Stimulated activated CD8-positive, alpha-beta memory T cell treated with anti-CD3 and anti-CD28 coated beads, Interleukin-4, amount 100 ng/mL, for 24 hours (primary cell): ENCODE measurements around the gene RHBDD1.

Experiments used
- DNase-seq: peaks from one replicate; pipeline ENCODE4 v3.0.0-alpha.2; 2020; ENCODE audit warnings: low read depth

Gene RHBDD1

DNA sequence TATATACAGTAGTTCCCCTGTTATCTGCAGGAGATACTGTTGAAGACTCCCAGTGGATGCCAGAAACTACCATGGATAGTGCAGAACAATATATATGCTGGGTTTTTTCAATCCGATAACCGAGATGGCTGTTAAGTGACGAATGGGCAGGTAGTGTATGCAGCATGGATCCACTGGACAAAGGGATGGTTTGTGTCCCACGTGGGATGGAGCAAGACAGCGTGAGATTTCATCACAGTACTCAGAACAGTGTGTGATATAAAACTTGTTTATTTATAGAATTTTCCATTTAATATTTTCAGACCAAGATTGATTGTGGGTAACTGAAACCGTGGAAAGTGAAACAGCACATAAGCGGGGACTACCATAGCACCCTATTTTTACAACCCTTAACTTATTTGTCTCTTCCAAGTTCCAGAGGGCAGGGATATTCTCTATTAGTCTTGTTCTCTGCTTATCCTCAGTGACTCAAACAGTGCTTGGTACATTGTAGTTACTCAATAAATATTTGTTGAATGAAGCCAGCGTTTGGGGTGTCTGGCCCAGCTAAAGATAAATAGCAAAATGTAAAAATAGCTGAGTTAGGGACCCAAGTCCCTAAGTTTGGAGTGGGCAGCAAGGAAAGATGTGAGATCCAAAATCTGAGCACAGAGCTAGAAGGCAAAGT is 50.0 kb downstream of the RHBDD1 start:
- no peak for DNase-seq

DNA sequence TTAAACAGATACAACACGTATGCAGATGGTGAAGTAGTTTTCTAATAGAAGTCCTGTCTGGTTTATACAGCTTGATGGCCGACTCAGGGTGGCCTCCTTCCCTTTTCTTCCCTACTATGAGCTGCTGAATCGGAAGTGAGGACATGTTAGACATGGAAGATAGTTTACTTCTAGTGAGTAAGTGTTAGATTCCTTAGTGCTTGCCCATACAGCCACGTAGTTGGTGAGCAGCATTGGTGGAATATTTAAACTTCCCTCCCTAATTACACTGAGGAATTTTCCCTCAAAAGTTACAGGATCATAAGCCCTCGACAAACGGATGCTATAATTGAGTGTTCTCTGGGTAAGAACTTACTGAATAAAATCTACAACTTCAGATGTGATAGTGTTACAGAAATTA is 52.1 kb downstream of the RHBDD1 start:
- DNase-seq, result no peak

DNA sequence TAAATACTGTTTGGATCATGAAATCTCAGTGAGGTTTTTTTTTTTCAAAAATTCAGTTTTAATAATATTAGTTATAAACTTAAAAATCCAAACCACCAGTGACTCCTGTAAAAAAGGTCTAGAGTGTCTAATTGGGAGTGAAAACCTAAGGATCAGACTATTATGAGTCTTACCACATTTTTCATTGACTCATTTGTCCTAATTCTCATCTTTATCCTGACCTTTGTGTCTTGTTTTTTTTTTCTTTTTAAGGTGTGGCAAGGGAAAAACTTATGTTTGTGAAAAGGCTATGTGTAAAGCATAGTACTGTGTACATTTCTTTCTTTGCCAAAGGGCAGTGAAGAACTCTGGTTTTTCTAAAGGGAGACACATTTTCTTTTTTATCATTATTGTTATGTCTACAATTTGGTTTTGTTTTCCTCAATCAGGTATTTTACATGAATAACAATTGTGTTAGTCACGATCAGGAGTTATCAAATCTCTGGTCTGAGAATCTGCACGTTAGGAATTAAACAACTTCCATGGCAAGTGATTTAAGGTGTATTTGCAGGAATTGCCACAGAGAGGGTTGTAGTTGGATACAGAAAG is 52.6 kb downstream of the RHBDD1 start:
- no peak for DNase-seq

DNA sequence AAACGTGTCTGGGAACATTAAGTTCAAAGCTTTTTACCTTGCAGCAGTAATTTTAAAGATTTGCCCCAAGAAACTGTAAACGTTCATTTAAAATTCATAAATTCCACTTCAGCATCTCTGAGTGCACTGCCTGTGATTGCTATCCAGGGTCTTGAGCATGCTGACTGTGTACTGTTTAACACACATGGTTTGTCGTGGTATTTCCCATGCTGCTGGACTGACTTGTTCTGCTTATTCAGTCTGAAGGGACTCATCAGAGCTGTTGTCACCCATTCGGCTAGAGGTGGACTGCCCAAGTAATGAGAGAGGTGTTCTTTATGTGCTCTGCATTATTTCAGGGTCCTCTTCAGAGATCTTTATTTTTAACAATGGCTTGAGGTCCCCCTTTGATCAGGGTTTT is 53.1 kb downstream of the RHBDD1 start:
- no peak for DNase-seq

DNA sequence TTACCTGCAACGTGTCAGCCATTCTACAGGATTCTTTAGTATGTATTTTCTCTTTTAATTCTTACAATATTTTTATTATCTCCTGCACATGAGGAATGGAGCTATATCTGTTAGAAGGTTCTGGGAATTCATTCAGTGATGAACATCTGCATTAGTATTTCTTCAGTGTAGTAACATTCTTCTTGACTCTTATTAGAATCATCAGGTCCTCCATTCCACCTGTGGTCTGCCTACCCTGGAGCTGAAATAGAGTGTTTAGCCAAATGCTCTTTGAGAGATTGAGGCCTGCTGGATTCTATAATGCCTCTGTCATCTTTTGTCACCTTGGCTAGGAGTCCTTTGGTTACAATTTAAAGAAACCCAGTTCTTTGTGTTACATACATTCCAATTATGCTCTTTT is 54.4 kb downstream of the RHBDD1 start:
- DNase-seq, result no peak

DNA sequence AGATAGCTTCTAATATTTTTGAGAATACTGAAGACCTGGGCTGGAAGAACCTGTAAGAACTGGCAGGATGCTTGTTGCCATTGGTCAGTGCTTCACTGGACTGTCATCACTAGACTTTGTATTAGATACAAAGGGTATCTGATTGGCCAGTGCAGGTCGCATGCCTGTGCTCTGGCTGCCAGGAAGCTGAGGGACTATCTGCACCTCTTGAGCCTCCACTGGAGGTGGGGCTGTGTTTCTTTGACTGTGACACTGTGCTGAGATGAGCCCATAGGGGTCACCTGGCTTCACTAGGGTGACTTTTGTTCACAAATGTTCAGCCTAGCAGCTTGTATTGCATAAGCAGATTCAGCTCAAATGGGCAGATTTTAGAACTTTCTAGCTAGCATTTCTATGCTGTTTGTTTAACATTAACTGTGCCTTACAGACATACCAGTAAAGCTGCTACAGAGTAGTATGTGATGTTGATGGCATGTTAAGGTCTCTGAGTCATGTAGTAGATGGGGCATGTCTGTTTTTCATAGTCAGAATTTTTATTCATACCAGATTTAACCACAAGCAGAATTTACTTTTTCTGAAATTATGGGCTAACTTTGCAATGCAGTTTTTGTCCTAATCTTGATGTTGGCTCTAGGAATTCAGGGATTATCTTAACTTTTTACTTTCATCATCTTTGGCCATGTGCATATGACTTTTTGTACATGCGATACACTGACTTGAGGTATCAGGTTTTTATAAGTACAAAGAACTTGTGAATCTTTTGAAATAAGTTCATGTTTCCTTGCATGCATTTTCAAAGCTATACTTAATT is 56.1 kb downstream of the RHBDD1 start:
- no peak for DNase-seq

DNA sequence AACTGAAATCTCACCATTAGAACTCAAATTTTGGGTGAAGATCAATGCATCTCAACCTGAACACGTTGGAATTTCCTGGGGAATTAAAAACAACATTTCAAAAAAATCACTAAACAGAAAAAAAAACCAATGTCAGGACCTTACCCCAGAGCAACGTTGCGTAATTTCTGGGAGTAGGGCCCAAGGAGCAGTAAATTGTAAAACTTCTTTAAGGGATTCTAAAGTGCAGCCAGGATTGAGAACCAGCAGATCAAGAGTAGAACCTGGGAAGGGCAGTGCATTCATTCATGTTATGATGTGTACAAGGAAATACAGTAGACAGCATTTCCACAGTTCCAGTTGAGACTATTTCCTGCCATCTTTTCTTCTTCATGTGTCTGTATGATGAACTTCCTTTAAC is 56.9 kb downstream of the RHBDD1 start:
- DNase-seq, result no peak

DNA sequence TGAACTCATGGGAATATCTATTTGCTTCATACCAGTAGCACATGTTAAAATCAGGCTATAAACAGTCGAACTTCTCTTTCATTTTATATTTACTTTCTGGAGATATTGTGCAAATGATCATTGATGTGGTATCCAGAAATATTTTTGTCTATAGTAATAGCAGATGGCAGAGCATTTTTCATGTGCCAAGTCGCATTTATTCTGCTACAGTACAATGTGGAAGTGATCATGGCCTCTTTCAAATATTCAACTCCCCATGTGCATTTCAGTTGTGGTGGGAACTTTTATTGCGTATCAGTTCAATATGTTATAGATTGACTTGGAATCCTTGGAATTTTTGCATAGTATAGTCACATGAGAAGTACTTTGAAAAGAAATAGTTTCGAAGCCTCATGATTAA is 57.4 kb downstream of the RHBDD1 start:
- no peak for DNase-seq

DNA sequence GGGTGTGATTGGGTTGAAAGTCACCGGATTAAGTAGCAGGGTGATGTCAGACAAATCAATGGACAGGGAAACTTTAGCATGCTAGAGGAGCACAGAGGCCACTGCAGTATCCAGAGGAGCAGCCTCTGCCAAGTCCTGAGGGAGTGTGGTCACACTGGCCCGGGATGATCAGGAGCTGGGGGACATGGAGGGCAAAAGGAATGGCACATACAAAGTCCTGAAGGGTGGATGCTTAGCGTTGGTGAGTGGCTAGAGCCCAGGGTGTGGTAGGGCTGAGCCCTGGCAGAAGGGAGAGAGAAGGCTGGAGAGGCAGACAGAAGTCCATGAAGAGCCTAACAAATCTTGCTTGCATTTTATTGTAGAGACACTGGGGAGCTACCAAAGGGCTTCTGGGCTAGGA is 58.9 kb downstream of the RHBDD1 start:
- DNase-seq, result no peak

DNA sequence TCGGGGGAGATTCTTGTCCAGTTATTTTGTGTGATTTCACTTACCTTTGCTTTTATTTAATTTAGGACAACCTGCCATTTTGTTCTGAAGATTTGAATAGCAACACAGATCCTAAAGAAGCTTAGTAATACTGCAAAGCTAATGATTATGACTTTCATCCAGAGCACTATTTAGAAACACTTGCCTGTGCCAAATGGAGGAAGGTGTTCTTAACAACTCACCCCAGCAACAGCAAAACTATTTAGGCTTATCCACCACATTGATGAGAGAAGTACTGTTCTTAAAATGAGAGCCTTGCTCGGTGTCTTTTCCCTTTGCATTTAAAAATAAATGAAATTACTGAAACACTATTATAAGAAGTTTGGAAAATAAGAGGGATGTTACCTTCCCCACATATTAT is 59.7 kb downstream of the RHBDD1 start:
- no peak for DNase-seq

DNA sequence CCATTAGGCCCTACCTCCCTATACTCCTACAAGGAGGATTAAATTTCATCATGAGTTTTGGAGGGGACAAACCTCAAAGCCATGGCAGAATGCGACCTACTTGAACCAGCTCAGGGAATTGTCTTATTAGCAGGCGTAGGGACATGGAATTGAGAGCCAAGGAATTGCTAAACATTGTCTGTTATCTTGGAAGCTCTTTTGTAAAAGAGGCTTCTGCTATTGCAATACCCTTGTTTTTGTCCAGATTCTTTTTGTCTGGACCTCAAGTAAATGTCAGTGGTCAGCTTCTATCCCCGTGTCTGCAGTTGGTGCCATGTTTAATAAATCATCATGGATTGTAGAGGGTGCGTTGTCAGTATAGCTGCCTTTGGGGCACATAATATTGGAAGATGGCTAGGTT is 62.3 kb downstream of the RHBDD1 start:
- DNase-seq, result no peak

DNA sequence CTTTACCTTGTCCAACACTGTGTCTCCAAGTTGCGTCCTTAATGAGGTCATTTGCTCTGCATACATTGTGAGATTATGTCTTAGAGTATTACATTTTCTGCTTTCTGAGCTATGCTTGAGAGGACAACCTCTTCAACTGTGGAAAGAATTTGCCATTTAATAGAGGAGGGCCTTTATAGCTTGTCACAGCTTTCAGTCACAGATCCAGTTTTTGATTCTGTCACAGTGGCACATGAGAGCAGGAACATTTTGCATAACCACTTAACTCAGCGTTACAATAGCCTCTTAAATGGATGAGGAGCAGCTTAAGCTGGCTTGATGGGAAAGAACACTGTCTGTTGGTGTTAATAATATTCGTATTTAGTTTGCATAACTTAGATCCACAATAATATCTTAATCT is 63.0 kb downstream of the RHBDD1 start:
- no peak for DNase-seq

DNA sequence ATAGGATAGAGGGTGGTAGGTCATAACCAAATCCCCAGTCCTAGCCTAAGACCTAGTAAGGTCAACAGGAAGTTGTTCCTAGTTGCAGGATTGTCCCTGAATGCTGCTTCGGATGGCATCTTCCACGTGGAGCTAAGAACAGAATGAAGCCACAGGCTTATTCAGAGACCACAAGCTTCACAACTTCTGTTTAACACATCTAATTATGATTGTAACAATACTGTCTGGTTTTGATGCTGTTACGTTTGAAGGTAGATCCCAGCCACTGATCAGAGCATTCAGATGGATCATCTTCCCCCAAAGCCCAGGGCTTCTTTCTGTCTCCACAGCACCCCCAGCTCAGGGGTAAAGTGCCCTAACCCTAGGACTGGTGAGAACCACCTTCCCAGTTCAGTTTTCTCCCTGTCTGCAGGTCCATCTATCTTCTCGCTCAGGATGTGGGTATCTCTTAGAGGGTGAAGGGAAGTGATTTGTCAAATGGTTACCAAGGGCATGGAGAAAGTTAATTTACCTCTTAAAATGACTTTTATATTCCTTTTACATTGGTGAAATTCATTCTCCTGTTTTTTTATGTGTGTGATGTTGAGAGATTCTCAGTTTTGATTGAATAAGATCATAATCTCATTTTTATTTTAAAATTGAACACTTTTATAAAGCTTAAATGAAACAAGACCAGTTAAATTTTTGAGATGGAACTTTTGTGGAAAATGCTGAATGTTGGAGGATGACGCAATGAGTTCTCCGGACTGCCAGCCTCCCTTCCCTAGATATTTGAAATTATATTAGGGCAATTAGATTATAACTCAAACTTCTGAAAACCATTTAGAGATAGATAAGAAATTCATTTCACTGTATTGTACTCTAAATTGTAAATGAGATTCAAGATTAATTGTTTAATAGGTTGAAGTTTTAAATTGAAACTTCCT is 66.5 kb downstream of the RHBDD1 start:
- no peak for DNase-seq

DNA sequence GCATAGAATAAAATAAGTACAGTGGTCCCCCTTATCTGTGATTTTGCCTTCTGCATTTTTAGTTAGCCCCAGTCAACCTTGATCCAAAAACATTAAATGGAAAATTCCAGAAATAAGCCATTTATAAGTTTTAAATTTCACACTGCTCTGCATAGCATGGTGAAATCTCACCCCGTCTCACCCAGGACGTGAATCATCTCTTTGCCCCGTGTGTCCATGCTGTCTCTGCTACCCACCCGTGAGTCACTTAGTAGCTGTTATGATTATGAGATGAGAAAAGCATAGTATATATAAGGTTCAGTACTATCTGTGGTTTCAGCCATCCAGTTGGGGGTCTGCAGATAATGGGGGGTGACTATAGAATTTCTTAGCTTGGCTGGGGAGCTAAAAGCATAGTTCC is 67.3 kb downstream of the RHBDD1 start:
- no peak for DNase-seq

DNA sequence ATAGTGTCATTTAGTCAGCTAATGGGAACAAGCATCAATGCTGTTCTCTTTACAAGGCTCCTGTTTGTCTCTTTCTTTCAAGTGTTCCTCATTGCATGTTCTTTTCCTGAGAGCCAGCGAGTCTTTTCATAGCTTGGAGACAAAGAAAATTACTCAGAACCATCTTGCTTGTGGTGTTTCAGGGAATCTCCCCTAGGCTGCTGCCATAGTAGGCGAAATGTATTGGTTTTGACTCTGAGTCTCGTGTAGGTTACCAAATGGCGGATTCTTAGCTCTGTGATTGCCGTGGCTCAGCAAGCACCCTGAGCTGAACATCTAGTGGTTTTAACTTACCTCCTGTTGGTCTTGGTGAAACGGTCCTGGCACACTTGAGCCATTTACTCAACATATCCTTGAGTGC is 68.7 kb downstream of the RHBDD1 start:
- no peak for DNase-seq

DNA sequence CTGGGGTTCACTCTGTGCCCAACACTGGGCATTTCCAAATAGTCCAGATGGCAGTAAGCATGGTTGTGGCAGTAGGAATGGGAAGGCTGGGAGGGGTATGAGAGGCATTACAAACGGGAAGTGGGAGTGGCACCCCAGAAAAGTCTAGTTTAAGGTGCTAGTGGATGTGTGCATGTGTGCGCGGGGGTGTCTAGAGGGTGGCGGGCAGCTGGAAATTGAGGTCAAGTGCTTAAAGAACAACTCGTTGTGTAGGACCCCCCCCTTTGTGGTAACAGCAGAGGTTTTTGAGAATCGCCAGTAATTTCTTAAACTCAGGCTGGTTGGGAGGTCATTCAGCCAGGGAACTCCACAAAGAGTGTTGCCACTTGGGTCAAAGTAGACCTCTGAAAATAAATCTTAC is 69.9 kb downstream of the RHBDD1 start:
- no peak for DNase-seq

DNA sequence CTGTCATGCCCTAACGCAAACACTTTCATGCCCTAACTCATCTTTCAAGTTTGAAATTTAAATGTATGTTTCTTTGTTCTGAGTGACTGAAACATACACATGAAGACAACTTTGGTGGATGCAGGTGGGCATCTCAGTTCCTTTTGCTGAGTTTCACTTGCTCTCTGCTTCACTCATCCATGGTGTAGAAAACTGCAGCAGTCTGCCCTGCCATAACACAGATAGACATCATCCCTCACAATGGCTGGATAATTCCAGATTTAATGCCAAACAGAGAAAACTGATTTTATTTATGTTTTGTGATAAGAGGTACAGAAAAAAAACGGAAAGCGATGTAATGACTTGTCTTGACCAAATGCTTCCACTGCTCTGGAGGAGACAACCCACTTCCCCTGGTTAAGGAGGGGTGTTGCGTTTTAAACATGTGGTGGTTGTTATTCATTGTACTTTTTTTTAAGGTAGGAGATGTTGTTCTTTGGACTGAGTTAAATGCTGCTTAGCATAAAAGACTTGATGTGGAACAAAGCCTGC is 70.4 kb downstream of the RHBDD1 start:
- no peak for DNase-seq

DNA sequence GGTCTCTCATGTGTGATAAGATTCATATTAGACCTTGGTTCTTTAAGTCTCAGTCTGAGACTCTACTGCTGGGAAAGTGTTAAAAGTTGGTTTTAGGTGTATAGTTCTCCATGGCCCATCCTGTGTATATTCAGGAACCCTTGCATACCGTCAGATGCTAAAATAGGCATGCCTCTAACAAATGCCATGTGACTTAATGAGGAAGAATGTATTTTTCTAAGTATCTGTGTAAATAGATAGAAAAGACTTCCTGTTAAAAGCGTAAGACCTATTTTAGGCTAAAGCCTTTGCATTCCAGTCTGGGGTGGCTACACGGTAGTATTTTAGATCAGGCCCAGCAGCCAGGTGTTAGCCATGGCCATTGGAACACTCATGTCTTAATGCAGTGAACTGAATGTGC is 73.3 kb downstream of the RHBDD1 start:
- DNase-seq, result no peak

DNA sequence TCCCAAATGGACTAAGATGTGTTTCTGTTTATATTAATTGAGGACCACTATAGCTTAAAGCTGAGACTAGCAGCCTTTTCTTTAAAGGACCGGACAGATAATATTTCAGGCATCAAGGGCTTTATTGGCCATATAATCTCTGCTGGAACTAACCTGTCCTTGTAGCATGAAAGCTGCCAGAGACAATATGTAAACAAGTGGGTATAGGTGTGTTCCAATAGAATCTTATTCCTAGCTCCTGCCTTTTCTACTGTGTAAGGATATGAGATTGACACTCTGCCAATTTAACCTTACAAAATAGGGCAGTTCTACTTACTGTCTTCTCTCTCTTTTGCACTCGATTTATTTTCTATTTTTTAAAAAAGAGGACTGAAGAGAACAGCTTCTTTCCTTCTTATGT is 74.0 kb downstream of the RHBDD1 start:
- DNase-seq, result no peak

DNA sequence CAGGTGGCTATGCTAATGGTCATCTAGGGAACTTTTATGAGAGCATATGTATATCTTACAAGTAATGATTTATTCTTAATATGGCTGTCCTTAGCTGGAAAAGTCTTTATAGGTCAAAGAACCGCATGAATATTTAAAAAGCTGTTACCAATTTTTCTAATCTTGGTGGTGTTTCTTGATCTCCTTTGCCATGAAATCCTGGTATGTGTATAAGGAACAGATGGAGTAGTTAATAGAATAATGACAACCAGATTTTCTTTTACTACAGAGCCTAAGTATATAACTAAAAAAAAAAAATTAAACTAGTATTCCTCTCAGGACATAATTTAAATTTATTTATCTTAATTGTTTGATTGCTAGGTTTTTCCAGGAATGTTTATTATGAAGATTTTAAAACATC is 74.5 kb downstream of the RHBDD1 start:
- DNase-seq, result no peak

DNA sequence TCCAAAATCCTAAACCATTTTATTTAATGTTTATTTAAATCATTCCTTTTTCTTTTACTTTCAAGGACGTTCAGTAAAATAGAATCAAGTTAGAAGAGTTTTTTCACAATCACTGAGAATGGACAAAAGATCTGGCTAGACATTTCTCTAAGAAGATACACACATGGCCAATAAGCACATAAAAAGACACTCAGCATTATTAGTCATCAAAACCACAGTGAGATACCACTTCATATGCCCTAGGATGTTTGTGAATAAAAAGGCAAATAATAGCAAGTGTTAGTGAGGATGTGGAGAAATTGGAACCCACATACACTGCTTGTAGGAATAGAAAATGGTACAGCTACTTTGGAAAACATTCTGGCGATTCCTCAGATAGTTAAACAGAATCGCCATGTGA is 76.1 kb downstream of the RHBDD1 start:
- no peak for DNase-seq

DNA sequence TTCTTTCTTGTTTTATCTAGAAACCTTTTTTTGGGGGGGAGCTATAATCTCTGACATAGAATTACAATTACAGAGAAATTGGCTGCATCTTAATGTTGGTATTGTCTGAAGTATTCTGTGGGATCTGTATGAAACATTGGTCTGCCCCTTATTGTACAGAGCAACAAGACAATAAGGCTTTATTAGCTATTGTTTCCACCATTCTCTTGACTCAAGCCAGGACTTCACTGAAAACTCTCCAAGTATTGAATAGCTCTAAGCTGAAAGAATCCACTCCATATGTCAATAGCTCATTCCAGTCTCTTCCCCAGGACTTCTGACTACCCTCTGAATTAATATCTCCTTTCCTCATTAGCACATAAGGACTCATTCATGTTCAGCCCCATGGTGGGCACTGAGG is 77.8 kb downstream of the RHBDD1 start:
- no peak for DNase-seq
